ENCODE measurements around the gene IL17C. TPM values are rescaled to one million over a fixed set of nuclear protein-coding genes. Genes with fewer than 3 reads are reported as not detected.
A peak's percentile ranks its signal among the peaks of the same experiment; 100 is the strongest.

Gene IL17C
- total RNA-seq, 1 donor from 2014 or later, result not detected

- no peak for DNase-seq
- intact Hi-C loops (cut with DNase I), result no loop called here
- no peaks in the 10 kb centered on the region for H3K27me3 ChIP-seq
- ATAC-seq, result no peak
- no peaks in the 10 kb centered on the region for H3K9me3 ChIP-seq
- no peaks in the 10 kb centered on the region for H3K36me3 ChIP-seq
- H3K4me3 ChIP-seq, result no peak overlapping the region
- H3K27ac ChIP-seq, result no peak overlapping the region
- H3K4me1 ChIP-seq, result peaks cover 16% of the 10 kb centered on the region
- no peak for TF ChIP-seq CTCF (IDR thresholded peaks at IDR 0.05)
Observed at GRCh38 chr16:88646345-88647034, 8.1 kb downstream of the IL17C start.

DNA sequence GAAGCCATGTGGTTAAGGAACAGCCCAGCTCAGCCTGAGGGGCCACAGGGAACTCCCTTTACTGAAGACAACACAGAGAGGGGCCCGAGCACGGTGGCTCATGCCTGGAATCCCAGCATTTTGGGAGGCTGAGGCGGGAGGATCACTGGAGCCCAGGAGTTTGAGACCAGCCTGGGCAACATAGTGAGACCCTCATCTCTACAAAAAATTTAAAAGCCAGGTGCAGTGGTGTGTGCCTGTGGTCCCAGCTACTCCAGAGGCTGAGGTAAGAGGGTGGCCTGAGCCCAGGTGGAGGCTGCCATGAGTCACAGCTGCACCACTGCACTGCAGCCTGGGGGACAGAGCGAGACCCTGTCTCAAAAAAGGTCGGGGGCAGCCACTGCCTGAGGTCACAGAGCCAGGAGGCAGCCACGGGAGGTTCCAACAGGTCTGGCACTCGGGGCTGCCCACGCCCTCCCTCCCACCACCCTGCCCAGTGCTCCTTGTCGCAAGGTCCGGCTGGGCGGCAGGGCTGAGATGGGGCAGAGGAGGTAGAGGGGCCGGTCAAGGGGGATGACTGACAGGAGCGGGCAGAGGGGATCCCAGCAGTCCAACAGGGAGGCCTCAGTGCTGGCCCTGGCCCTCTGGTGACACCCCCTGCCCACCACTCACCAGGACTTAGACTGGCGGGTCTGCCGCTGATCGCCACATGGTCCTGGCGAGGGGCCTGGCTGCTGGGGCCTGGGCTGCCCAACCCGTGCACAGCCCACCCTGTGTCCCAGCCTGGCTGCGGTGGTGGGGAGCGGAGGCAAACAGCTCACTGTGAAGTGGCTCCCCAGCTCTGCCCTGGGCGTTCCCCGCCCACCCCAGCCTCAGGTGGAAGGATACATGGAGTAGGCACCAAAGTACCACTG, 9.1 kb downstream of the IL17C start:
- intact Hi-C loops (cut with DNase I), result no loop called here
- Histone ChIP-seq H3K9me3 (no peaks in the 10 kb centered on the region), H3K27ac (no peak overlapping the region), H3K27me3 (no peaks in the 10 kb centered on the region), H3K36me3 (no peaks in the 10 kb centered on the region), H3K4me1 (peaks cover 21% of the 10 kb centered on the region), H3K4me3 (no peak overlapping the region)
- ATAC-seq (no peak), DNase-seq (no peak)
- TF ChIP-seq CTCF (IDR thresholded peaks at IDR 0.05), result no peak

GRCh38 chr16:88649195-88649923, 11.0 kb downstream of the IL17C start:
- H3K27ac ChIP-seq, result peak overlapping the region; percentile 84
- no peak for TF ChIP-seq CTCF (IDR thresholded peaks at IDR 0.05)
- H3K4me3 ChIP-seq, result peak overlapping the region; percentile 78
- no peaks in the 10 kb centered on the region for H3K27me3 ChIP-seq
- H3K4me1 ChIP-seq, result peaks cover 21% of the 10 kb centered on the region
- H3K36me3 ChIP-seq, result peaks cover 2% of the 10 kb centered on the region
- DNase-seq, result peak; percentile 65
- intact Hi-C loops (cut with DNase I), result no loop called here
- H3K9me3 ChIP-seq, result no peaks in the 10 kb centered on the region
- ATAC-seq, result no peak

GRCh38 chr16:88649924-88650748, 11.8 kb downstream of the IL17C start:
- Histone ChIP-seq H3K27me3 (no peaks in the 10 kb centered on the region), H3K9me3 (no peaks in the 10 kb centered on the region), H3K27ac (peak overlapping the region; percentile 84), H3K4me1 (peaks cover 21% of the 10 kb centered on the region), H3K4me3 (peak overlapping the region; percentile 78), H3K36me3 (peaks cover 10% of the 10 kb centered on the region)
- no peak for TF ChIP-seq CTCF (IDR thresholded peaks at IDR 0.05)
- ATAC-seq (peak; percentile 58), DNase-seq (peak; percentile 84)
- intact Hi-C loops (cut with DNase I), result no loop called here

DNA sequence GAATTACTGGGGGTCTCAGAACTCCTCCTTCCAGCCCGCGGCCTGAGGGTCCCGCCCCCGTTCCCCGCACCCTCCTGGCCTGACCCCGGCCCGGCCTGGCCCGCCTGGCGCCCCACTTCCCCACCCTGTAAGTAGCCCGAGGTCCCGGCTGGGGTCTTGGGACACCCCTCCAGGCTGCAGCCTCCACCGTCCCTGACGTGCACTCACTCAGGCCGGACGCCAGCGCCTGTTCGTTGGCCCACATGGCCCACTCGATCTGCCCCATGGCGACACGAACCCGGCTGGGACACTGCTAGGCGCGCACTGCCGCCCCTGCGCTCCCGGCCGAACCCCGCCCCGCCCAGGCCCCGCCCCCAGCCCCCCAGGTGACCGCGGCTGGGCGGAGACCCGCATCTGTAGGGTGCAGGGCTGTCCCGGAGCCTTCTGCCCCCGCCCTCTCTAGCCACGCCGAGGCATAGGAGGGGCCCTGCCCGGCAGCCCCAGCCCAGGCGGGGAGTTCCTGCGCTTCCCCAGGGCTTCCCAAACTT, 12.4 kb downstream of the IL17C start, which contains the start of gene CYBA:
Gene CYBA, minus strand, starts transcription at position 305 of the 527 bp plus-strand sequence. Its CDS starts 40 bp downstream, at position 265.
- Histone ChIP-seq H3K4me3 (peak within 1 kb of the TSS; percentile 78), H3K36me3 (peaks cover 16% of the 10 kb centered on the region), H3K27me3 (no peaks in the 10 kb centered on the region), H3K4me1 (peaks cover 21% of the 10 kb centered on the region), H3K27ac (peak within 1 kb of the TSS; percentile 84), H3K9me3 (no peaks in the 10 kb centered on the region)
- intact Hi-C loops (cut with DNase I), result no loop called here
- TF ChIP-seq CTCF (IDR thresholded peaks at IDR 0.05), result no peak
- ATAC-seq (peak; percentile 86), DNase-seq (peak; percentile 89)

Data from upper lobe of right lung (tissue), 1 donor.